ENCODE data around the gene SLC2A8.

SLC2A8 gene

DNA sequence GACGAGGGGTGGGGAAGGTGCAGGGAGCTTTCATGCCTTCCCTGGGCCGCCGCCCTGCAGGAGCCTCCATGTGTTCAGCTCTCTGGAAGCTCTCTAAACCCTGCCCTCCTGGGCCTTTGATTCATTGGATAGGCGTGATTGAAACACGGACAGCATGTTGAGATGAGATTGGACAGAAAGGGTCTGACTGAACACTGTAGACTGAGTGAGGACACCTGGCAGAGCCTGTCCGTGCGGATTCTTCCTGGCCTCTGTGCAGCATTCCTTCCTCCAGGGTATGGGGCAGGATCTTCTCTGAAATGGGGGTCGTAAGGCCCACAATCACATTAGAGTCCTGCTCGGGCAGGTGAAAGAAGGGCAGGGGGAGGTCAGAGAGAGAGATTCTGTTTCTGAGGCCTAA, 41.4 kb downstream of the SLC2A8 start:
- no peak for DNase-seq

DNA sequence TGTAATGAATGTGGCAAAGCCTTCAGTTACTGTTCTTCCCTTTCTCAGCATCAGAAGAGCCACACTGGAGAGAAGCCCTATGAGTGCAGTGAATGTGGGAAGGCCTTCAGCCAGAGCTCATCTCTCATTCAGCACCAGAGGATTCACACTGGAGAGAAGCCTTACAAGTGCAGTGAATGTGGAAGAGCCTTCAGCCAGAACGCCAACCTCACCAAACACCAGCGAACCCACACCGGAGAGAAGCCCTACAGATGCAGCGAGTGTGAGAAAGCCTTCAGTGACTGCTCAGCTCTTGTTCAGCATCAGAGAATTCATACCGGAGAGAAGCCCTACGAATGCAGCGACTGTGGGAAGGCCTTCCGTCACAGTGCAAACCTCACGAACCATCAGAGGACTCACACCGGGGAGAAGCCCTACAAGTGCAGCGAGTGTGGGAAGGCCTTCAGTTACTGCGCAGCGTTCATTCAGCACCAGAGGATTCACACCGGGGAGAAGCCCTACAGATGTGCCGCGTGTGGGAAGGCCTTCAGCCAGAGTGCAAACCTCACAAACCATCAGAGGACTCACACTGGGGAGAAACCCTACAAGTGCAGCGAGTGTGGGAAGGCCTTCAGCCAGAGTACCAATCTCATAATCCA, 47.4 kb downstream of the SLC2A8 start:
- DNase-seq, result no peak

GRCh38 chr9:127444921-127445850, 48.2 kb downstream of the SLC2A8 start:
- no peak for DNase-seq

DNA sequence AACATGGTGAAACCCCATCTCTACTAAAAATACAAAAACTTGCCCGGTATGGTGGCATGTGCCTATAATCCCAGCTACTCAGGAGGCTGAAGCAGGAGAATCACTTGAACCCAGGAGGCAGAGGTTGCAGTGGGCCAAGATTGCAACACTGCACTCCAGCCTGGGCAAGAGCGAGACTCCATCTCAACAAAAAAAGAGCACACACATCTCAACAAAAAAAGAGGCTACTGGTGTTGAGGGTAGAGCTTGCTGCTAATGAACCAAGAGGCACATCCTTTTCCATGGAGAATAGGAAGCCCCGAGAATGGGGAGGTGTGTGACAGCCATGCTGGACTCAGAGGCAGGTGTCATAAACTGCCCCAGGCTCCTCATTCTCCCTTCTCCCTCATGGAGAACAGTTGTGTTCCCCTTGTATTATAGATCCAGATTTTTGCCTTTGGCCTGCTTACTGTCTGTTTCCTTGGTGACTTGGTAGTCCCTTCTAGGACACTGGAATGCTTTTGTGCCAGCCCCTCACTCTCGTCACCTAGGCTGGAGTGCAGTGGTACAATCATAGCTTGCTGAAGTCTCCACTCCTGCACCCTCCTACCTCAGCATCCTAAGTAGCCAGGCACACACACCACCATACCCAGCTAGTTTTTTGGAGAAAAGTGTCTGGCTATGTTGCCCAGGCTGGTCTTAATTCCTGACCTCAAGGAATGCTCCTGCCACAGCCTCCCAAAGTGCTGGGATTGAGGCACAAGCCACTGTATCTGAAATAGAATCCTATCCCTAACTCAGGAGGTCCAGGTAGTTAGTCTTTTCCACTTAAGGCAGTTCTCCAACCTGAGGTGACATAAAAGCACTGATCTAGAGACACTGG, 49.1 kb downstream of the SLC2A8 start:
- no peak for DNase-seq

GRCh38 chr9:127446713-127447415, 49.9 kb downstream of the SLC2A8 start:
- DNase-seq, result no peak

- no peak for DNase-seq
Measured at GRCh38 chr9:127447416-127448111, 50.6 kb downstream of the SLC2A8 start.

- no peak for DNase-seq
Measured at GRCh38 chr9:127448112-127448805, 51.3 kb downstream of the SLC2A8 start.

DNA sequence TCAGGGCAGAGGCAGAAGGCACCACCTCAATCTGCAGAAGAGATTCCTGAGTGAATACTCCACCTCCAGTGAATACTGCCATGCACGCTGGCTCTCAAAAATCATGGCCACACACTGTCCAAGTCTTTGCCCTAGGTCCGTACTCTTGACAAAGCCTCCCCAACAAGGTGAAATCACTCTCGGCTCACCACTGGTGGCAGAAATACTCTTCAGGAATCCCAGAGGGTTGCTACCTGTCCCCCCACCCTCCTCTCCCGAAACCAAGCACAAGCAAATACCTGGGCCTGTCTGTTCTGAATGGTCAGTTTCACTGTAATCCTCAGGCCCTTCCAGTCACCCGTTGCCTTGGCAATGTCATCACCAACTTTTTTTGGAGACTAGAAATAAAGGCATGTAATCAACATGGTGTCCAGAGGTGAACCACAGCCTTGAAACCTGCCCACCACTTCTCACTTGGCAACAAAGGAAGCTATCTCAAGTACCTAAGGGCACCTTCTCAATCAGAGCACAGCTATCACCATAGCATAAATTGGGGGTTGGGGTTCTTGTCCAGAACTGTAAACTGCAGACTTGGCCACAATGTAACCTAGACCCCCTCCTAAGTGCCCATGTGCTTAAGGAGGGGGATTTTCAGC, 52.5 kb downstream of the SLC2A8 start:
- no peak for DNase-seq

- no peak for DNase-seq
Measured at GRCh38 chr9:127450243-127450760, 53.3 kb downstream of the SLC2A8 start.

GRCh38 chr9:127450830-127451607, 54.0 kb downstream of the SLC2A8 start, which contains the start of the genes LRSAM1 and RPL12:
Gene LRSAM1 (plus strand): TSS chr9:127451510. CDS start chr9:127454528, 3,018 bp downstream.
Gene RPL12 (minus strand): TSS chr9:127451406. CDS start chr9:127451317, 89 bp downstream.
- DNase-seq, result peak; percentile 97

- no peak for DNase-seq
Measured at GRCh38 chr9:127451608-127451857, 54.6 kb downstream of the SLC2A8 start.

DNA sequence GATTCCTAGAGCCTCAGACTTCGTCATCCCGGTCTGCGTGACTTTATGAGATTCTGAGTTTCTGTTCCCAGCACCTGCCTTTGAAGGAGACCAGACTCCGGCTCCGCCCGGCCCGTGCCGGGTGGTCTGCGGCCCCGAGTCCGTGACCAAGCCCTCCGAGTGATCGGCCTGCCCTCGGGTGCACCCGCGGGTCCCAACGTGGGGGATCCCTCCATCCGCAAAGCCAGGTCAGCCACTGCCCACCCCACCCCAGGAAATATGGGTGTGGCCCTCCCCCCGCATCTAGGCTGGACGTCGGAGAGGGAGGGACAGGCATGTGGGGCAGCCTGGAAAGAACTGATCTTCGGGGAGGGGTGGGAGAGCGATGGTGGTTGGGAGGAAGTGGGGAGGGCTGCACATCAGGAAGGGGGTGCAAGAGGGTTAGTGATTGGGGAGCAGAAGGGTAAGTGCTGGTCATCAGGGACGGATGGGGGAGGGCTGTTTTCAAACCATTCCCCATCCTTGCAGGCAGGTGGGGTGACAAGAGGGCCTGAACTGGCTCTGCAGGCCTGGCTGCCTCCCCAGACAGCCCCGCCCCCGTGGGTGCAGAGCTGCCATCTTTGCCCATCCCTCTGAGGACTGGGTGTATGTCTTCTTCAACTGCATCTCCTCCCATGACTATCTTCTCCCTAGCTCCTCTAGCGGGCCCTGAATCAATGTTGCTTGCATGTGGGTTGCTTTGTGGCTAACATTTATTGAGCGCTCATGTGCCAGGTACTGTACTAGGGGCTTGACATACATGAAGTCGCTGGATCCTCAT, 55.1 kb downstream of the SLC2A8 start:
- peak; percentile 23 for DNase-seq

- DNase-seq, result no peak
Measured at GRCh38 chr9:127452691-127453090, 55.7 kb downstream of the SLC2A8 start.

GRCh38 chr9:127455324-127455992, 58.5 kb downstream of the SLC2A8 start:
- DNase-seq, result no peak

DNA sequence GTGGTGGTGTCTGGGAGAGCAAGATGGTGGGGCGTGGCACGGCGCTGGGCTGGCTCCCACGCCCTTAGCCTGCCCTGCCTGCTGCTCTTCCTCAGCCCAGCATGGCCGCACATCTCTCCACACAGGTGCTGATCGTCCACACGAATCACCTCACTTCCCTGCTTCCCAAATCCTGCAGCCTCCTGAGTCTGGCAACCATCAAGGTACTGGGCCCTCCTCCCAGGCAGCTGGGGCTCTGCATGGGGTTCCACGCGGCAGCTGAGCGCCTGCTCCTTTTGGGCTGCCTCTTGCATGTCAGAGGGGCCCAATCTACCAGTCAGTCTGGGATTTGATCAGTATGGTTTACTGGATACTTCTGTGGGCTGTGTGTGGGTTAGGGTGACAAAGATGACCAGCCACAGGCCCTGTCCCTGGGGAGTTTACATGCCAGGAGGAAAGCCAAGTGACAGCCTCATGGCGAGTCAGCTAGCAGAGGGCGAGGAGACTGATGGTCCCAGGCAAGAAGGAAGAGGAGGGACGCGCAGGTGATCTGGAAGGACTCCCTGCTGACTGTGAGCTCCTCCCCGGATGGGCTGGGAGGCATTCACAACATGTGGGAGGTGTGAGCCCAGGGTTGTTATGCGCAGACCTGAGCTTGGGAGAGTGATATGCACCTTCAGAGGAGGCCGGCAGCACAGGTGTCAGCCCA, 60.4 kb downstream of the SLC2A8 start:
- DNase-seq, result no peak

Measured in activated effector memory CD4-positive, alpha-beta T cell treated with Interleukin-2 at 50 U/mL for 16 hours (primary cell).